Left kidney (tissue), 1 donor: ENCODE data around the gene FBLN7. TPM values are rescaled to one million over a fixed set of nuclear protein-coding genes. Genes with fewer than 3 reads are reported as not detected.

Experiments used
- polyA plus RNA-seq: library from polyadenylated mRNA; unstranded; fragments of 120-200 nt; gene quantifications from one replicate; pipeline ENCODE4 v1.2.1, GENCODE V29; 2013; ENCODE audit not compliant: insufficient read length

FBLN7 gene
- polyA plus RNA-seq, 1 donor = 13.6 TPM

Other genes with a start within 250 kb of the FBLN7 start
- gene MERTK, start 239.8 kb upstream of the FBLN7 start, polyA plus RNA-seq = 22.9 TPM
- 29.9 TPM for gene TMEM87B, start 83.1 kb upstream of the FBLN7 start, polyA plus RNA-seq
- 28.7 TPM for gene ZC3H8, start 116.7 kb downstream of the FBLN7 start, polyA plus RNA-seq
- gene ZC3H6, start 137.2 kb downstream of the FBLN7 start, polyA plus RNA-seq = 9.9 TPM